Prostate gland (tissue), 2 donors: ENCODE measurements around the gene METTL1.

Experiments
- CTCF ChIP-seq, 4 experiments: fragments of 200-600 bp in 2 of 4; fragments of 450-650 bp in 2 of 4; sonication (generic) in 2 of 4; IDR thresholded peaks; 1 replicate in 3 of 4; 2 replicates in 1 of 4; pipeline ENCODE4 v1.5.1; 2016 to 2019; ENCODE audit warnings: antibody characterized with exemption in 4 of 4, mild to moderate bottlenecking in 2 of 4, moderate library complexity in 2 of 4
- POLR2A ChIP-seq: fragments of 450-650 bp; IDR thresholded peaks from one replicate; pipeline ENCODE4 v1.6.1; 2016; ENCODE audit warnings: antibody characterized with exemption, mild to moderate bottlenecking
- POLR2AphosphoS5 ChIP-seq: sonication (generic); formaldehyde crosslinking; IDR thresholded peaks from one replicate; pipeline ENCODE4 v1.6.1; 2017; ENCODE audit warnings: antibody characterized with exemption

DNA sequence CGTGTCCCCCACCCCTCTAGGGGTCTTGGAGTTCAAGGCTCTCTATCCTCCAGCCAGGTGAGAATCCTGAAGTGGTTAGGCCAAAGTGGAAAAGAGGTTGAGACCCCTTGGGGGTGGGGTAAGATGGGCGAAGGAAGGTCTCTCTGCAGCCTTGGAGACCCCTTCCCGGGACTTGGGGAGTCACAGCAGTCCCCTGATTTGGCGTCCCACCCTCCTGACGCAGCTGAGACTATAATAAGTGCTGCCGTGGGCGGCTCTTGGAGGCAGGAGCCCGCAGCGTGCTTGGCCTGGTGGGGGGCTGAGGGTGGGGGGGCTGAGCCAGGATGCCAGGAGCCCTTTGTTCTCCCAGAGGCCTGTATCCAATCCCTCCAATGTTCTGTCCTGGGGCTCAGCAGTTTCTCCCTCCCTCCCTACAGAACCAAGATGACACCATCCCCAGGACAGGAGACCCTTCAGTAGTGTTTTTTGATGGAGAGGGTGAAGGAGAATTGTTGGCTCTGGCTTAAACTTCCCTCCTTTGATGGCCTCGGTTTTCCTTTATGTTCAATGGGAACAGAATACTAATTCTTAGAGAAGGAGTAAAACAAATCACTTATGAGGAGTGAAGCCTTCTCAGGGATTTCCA, 31.9 kb downstream of the METTL1 start:
- TF ChIP-seq CTCF (IDR thresholded peaks at IDR 0.05) (no peak), POLR2A (no peak), POLR2AphosphoS5 (no peak)
